PC-3 (cell line): ENCODE results near the gene MGMT.

Experiments
- EZH2 ChIP-seq: fragments of 300-600 bp; sonication (generic); IDR thresholded peaks from one replicate; pipeline ENCODE4 v1.6.1; 2017; ENCODE audit warnings: antibody characterized with exemption, mild to moderate bottlenecking, low read length; ENCODE audit not compliant: unreplicated experiment
- TF ChIP-seq, protein P1 (sequence below): fragments of 300-600 bp; sonication (generic); conservative IDR thresholded peaks from 2 replicates; pipeline ENCODE4 v1.5.1; 2017; ENCODE audit warnings: antibody characterized with exemption, low read depth, mild to moderate bottlenecking, low read length

DNA sequence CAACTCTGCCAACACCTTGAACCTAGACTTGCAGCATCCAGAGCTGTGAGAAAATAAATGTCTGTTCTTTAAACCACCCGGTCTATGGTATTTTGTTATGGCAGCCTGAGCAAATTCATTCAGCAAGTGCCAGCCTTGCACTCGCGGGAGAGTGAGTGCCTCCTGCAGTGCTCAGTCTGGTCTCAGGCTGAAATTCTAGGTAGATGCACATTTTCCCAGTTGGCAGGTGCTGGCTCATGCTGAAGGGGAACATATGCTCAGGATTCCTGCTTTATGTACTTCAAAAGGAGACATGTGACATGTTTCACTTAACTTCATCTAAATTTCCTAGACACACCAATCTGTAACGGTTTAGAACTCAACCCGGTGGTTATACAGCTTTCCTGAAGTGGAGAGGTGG lies 170.8 kb downstream of the MGMT start:
- TF ChIP-seq, protein P1, sequence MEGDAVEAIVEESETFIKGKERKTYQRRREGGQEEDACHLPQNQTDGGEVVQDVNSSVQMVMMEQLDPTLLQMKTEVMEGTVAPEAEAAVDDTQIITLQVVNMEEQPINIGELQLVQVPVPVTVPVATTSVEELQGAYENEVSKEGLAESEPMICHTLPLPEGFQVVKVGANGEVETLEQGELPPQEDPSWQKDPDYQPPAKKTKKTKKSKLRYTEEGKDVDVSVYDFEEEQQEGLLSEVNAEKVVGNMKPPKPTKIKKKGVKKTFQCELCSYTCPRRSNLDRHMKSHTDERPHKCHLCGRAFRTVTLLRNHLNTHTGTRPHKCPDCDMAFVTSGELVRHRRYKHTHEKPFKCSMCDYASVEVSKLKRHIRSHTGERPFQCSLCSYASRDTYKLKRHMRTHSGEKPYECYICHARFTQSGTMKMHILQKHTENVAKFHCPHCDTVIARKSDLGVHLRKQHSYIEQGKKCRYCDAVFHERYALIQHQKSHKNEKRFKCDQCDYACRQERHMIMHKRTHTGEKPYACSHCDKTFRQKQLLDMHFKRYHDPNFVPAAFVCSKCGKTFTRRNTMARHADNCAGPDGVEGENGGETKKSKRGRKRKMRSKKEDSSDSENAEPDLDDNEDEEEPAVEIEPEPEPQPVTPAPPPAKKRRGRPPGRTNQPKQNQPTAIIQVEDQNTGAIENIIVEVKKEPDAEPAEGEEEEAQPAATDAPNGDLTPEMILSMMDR = no peak
- no peak for TF ChIP-seq EZH2
